CD1c-positive myeloid dendritic cell (primary cell): ENCODE results near the gene SMAD5.

Source experiments
- DNase-seq: peaks from one replicate; pipeline ENCODE4 v3.0.0-alpha.2; 2016; ENCODE audit errors: extremely low spot score

The SMAD5 gene

GRCh38 chr5:136132557-136133221 is at the start of gene SMAD5:
Gene SMAD5 (plus strand): TSS chr5:136132845. CDS start chr5:136153761, 20,916 bp downstream.
- peak; percentile 95 for DNase-seq

GRCh38 chr5:136084698-136085097 is 47.9 kb upstream of the SMAD5 start:
- no peak for DNase-seq

- no peak for DNase-seq
These were observed 45.7 kb upstream of the SMAD5 start for GRCh38 chr5:136086783-136087566.

GRCh38 chr5:136087961-136088871 is 44.4 kb upstream of the SMAD5 start:
- DNase-seq: no peak

- no peak for DNase-seq
These were observed 42.9 kb upstream of the SMAD5 start for GRCh38 chr5:136089791-136090190.

- DNase-seq: no peak
These were observed 42.3 kb upstream of the SMAD5 start for GRCh38 chr5:136090319-136090718.

- no peak for DNase-seq
These were observed 38.3 kb upstream of the SMAD5 start for GRCh38 chr5:136094189-136094912.

- no peak for DNase-seq
These were observed 37.6 kb upstream of the SMAD5 start for GRCh38 chr5:136094913-136095641.

- DNase-seq: no peak
These were observed 34.5 kb upstream of the SMAD5 start for GRCh38 chr5:136098176-136098575.

- DNase-seq: no peak
These were observed 32.8 kb upstream of the SMAD5 start for GRCh38 chr5:136099870-136100269.

GRCh38 chr5:136101884-136102283 is 30.8 kb upstream of the SMAD5 start:
- no peak for DNase-seq

GRCh38 chr5:136103118-136103517 is 29.5 kb upstream of the SMAD5 start:
- DNase-seq: no peak

GRCh38 chr5:136104306-136104965 is 28.2 kb upstream of the SMAD5 start:
- DNase-seq: no peak

- DNase-seq: no peak
These were observed 26.2 kb upstream of the SMAD5 start for GRCh38 chr5:136106351-136107031.

GRCh38 chr5:136108180-136108611 is 24.4 kb upstream of the SMAD5 start:
- no peak for DNase-seq

GRCh38 chr5:136108766-136109165 is 23.9 kb upstream of the SMAD5 start:
- DNase-seq: no peak

GRCh38 chr5:136109453-136110135 is 23.1 kb upstream of the SMAD5 start:
- DNase-seq: no peak

- DNase-seq: no peak
These were observed 19.0 kb upstream of the SMAD5 start for GRCh38 chr5:136113606-136114005.
